ENCODE results near the gene SLC25A18. TPM values are rescaled to one million over a fixed set of nuclear protein-coding genes. Genes with fewer than 3 reads are reported as not detected.
A peak's percentile ranks its signal among the peaks of the same experiment; 100 is the strongest.

SLC25A18 gene
- total RNA-seq, 1 experiment from 2014 or later: 0.45 TPM

- no TSS peak for BruUV-seq (replicated peaks)
- POLR2A ChIA-PET (ENCODE audit: low non-redundant PET): no interaction called here
Measured at GRCh38 chr22:17612057-17612456, 48.8 kb downstream of the SLC25A18 start.

GRCh38 chr22:17613280-17613679 is 50.0 kb downstream of the SLC25A18 start:
- CTCF ChIA-PET: no interaction called here
- H3K36me3 ChIP-seq (ENCODE audit: insufficient read depth, low read length, poor library complexity, severe bottlenecking): peaks cover 44% of the 10 kb centered on the region

More at GRCh38 chr22:17612057-17612456, 48.8 kb downstream of the SLC25A18 start:
- Histone ChIP-seq H3K4me1 (ENCODE audit: insufficient read depth, low read length, poor library complexity, severe bottlenecking) (no peaks in the 10 kb centered on the region), H3K9me3 (ENCODE audit: low read depth, low read length, poor library complexity, severe bottlenecking) (no peaks in the 10 kb centered on the region), H3K4me3 (ENCODE audit: low read depth, low read length, poor library complexity, severe bottlenecking) (no peak overlapping the region), H3K27me3 (replicated peaks; ENCODE audit: insufficient read depth, low read depth, low read length, poor library complexity) (no peaks in the 10 kb centered on the region), H3K36me3 (ENCODE audit: insufficient read depth, low read length, poor library complexity, severe bottlenecking) (peaks cover 34% of the 10 kb centered on the region), H3K27ac (ENCODE audit: low read depth, low read length, poor library complexity, severe bottlenecking) (no peak overlapping the region)
- intact Hi-C loops (cut with micrococcal nuclease; ENCODE audit: unreplicated experiment): no loop called here
- TF ChIP-seq EZH2 (IDR thresholded peaks at IDR 0.05; ENCODE audit: borderline replicate concordance, low read depth, low read length, poor library complexity, severe bottlenecking) (no peak), CTCF (conservative IDR thresholded peaks at IDR 0.05; ENCODE audit: low read depth, low read length) (no peak)
- CTCF ChIA-PET: no interaction called here
- DNase-seq (ENCODE audit: low spot score): no peak

GRCh38 chr22:17627961-17628405 is 64.7 kb downstream of the SLC25A18 start:
- Histone ChIP-seq H3K4me1 (ENCODE audit: insufficient read depth, low read length, poor library complexity, severe bottlenecking) (no peaks in the 10 kb centered on the region), H3K27me3 (replicated peaks; ENCODE audit: insufficient read depth, low read depth, low read length, poor library complexity) (no peaks in the 10 kb centered on the region), H3K9me3 (ENCODE audit: low read depth, low read length, poor library complexity, severe bottlenecking) (no peaks in the 10 kb centered on the region), H3K27ac (ENCODE audit: low read depth, low read length, poor library complexity, severe bottlenecking) (peak overlapping the region; percentile 87), H3K36me3 (ENCODE audit: insufficient read depth, low read length, poor library complexity, severe bottlenecking) (peaks cover 7% of the 10 kb centered on the region), H3K4me3 (ENCODE audit: low read depth, low read length, poor library complexity, severe bottlenecking) (peak overlapping the region; percentile 100)
- CTCF ChIA-PET: no interaction called here
- no peak for DNase-seq (ENCODE audit: low spot score)
- BruUV-seq (replicated peaks): TSS peak; percentile 87
- no peak for TF ChIP-seq CTCF (conservative IDR thresholded peaks at IDR 0.05; ENCODE audit: low read depth, low read length)
- intact Hi-C loops (cut with micrococcal nuclease; ENCODE audit: unreplicated experiment): loop anchor here (2.0 kb wide), 1 partner anchor 33 kb away; no protein-coding TSS in a partner anchor
- POLR2A ChIA-PET (ENCODE audit: low non-redundant PET): no interaction called here

More at GRCh38 chr22:17613280-17613679, 50.0 kb downstream of the SLC25A18 start:
- intact Hi-C loops (cut with micrococcal nuclease; ENCODE audit: unreplicated experiment): no loop called here
- Histone ChIP-seq H3K4me1 (ENCODE audit: insufficient read depth, low read length, poor library complexity, severe bottlenecking) (no peaks in the 10 kb centered on the region), H3K9me3 (ENCODE audit: low read depth, low read length, poor library complexity, severe bottlenecking) (no peaks in the 10 kb centered on the region), H3K4me3 (ENCODE audit: low read depth, low read length, poor library complexity, severe bottlenecking) (no peak overlapping the region), H3K27me3 (replicated peaks; ENCODE audit: insufficient read depth, low read depth, low read length, poor library complexity) (no peaks in the 10 kb centered on the region), H3K27ac (ENCODE audit: low read depth, low read length, poor library complexity, severe bottlenecking) (no peak overlapping the region)
- TF ChIP-seq CTCF (conservative IDR thresholded peaks at IDR 0.05; ENCODE audit: low read depth, low read length): no peak
- TF ChIP-seq EZH2 (IDR thresholded peaks at IDR 0.05; ENCODE audit: borderline replicate concordance, low read depth, low read length, poor library complexity, severe bottlenecking): no peak
- no peak for DNase-seq (ENCODE audit: low spot score)
- POLR2A ChIA-PET (ENCODE audit: low non-redundant PET): no interaction called here
- no TSS peak for BruUV-seq (replicated peaks)
